Activated B cell treated with CpG ODN at 0.5 μM for 24 hours (primary cell): ENCODE data around the gene PARVB. TPM values are rescaled to one million over a fixed set of nuclear protein-coding genes. Genes with fewer than 3 reads are reported as not detected.

ENCODE experiments used
- ATAC-seq: fragments of 200-7000 bp; cut with Tn5 transposase; one replicate; pipeline ENCODE4 v1.10.0; 2021; ENCODE audit warnings: low read depth, mild to moderate bottlenecking, moderate library complexity
- CTCF ChIA-PET: fragments of 350-600 bp; sonication (Branson Sonifier 250); formaldehyde crosslinking; loops from one replicate; lab custom pipeline; 2021; ENCODE audit warnings: antibody characterized with exemption; lab: Charles Lee
- POLR2A ChIA-PET: fragments of 350-600 bp; sonication (Branson Sonifier 250); formaldehyde crosslinking; loops from one replicate; lab custom pipeline; 2021; ENCODE audit warnings: antibody characterized with exemption; lab: Charles Lee
- DNase-seq: peaks from one replicate; pipeline ENCODE4 v3.0.0; 2022
- H3K27ac Mint-ChIP-seq: one replicate; pipeline ENCODE4 v1.8.0; 2020; ENCODE audit warnings: mixed read lengths
- H3K27me3 Mint-ChIP-seq: one replicate; pipeline ENCODE4 v1.8.0; 2021; ENCODE audit warnings: mixed read lengths
- H3K36me3 Mint-ChIP-seq: one replicate; pipeline ENCODE4 v1.8.0; 2021; ENCODE audit warnings: low read depth, mixed read lengths
- H3K4me1 Mint-ChIP-seq: one replicate; pipeline ENCODE4 v1.8.0; 2021; ENCODE audit warnings: mixed read lengths
- H3K4me3 Mint-ChIP-seq: one replicate; pipeline ENCODE4 v1.8.0; 2020; ENCODE audit warnings: mild to moderate bottlenecking, mixed read lengths
- H3K9me3 Mint-ChIP-seq: one replicate; pipeline ENCODE4 v1.8.0; 2020; ENCODE audit warnings: mixed read lengths
- CTCF ChIP-seq: fragments of 200-600 bp; IDR thresholded peaks from one replicate; pipeline ENCODE4 v1.8.0; 2022; ENCODE audit warnings: antibody characterized with exemption, mild to moderate bottlenecking
- intact Hi-C: fragments of 100-400 bp; cut with micrococcal nuclease; formaldehyde crosslinking; loops from one replicate; pipeline ENCODE4 v1.15.1; 2024
- total RNA-seq: library from RNA; stranded (reverse); gene quantifications from 2 replicates; pipeline ENCODE4 v1.2.3, GENCODE V29; 2022

The PARVB gene
- total RNA-seq, 1 donor from 2014 or later = 53.5 TPM

- Mint-ChIP-seq H3K9me3 (no peaks in the 10 kb centered on the region), H3K27me3 (no peaks in the 10 kb centered on the region), H3K27ac (no peak overlapping the region), H3K36me3 (peaks cover 25% of the 10 kb centered on the region), H3K4me3 (no peak overlapping the region), H3K4me1 (peaks cover 4% of the 10 kb centered on the region)
- CTCF ChIA-PET = interaction anchor here (1.0 to 9.1 kb wide), 14 partner anchors 9 to 545 kb away, joined by 3 to 537 read pairs (median 4); no protein-coding TSS in a partner anchor
- TF ChIP-seq CTCF = peak; percentile 19
- intact Hi-C loops = loop anchor here (1.0 kb wide), 2 partner anchors 54 to 88 kb away; no protein-coding TSS in a partner anchor
- ATAC-seq (peak; percentile 49), DNase-seq (peak; percentile 55)
- POLR2A ChIA-PET = interaction anchor here (0.7 to 1.6 kb wide), 5 partner anchors 55 to 88 kb away, joined by 3 to 7 read pairs (median 3); partner anchors contain the start of gene PARVB
Measured at GRCh38 chr22:44080936-44081861, 57.1 kb downstream of the PARVB start.

- no peak for DNase-seq
- Mint-ChIP-seq H3K27ac (no peak overlapping the region), H3K36me3 (peaks cover 23% of the 10 kb centered on the region), H3K27me3 (no peaks in the 10 kb centered on the region), H3K9me3 (no peaks in the 10 kb centered on the region), H3K4me1 (peaks cover 4% of the 10 kb centered on the region), H3K4me3 (no peak overlapping the region)
- CTCF ChIA-PET = interaction anchor here (0.8 to 9.1 kb wide), 5 partner anchors 10 to 88 kb away, joined by 3 to 537 read pairs (median 4); no protein-coding TSS in a partner anchor
- no peak for ATAC-seq
- POLR2A ChIA-PET = no interaction called here
- no peak for TF ChIP-seq CTCF
- intact Hi-C loops = no loop called here
Measured at GRCh38 chr22:44082801-44083200, 58.7 kb downstream of the PARVB start.

GRCh38 chr22:44084044-44084772, 60.1 kb downstream of the PARVB start:
- ChIA-PET CTCF (interaction anchor here (0.6 to 9.1 kb wide), 5 partner anchors 15 to 98 kb away, joined by 3 to 537 read pairs (median 20); partner anchors contain the start of gene PARVB), POLR2A (interaction anchor here (0.7 to 3.2 kb wide), 3 partner anchors 16 to 1140 kb away, joined by 3 to 43 read pairs (median 3); no protein-coding TSS in a partner anchor)
- ATAC-seq (no peak), DNase-seq (no peak)
- Mint-ChIP-seq H3K36me3 (peaks cover 28% of the 10 kb centered on the region), H3K4me1 (peaks cover 4% of the 10 kb centered on the region), H3K27me3 (no peaks in the 10 kb centered on the region), H3K4me3 (no peak overlapping the region), H3K9me3 (no peaks in the 10 kb centered on the region), H3K27ac (no peak overlapping the region)
- intact Hi-C loops = no loop called here
- no peak for TF ChIP-seq CTCF

GRCh38 chr22:44085743-44086270, 61.7 kb downstream of the PARVB start:
- Mint-ChIP-seq H3K4me1 (peaks cover 4% of the 10 kb centered on the region), H3K4me3 (no peak overlapping the region), H3K27me3 (no peaks in the 10 kb centered on the region), H3K9me3 (no peaks in the 10 kb centered on the region), H3K27ac (no peak overlapping the region), H3K36me3 (peaks cover 26% of the 10 kb centered on the region)
- CTCF ChIA-PET = interaction anchor here (0.6 to 9.1 kb wide), 23 partner anchors 8 to 541 kb away, joined by 3 to 537 read pairs (median 3); partner anchors contain the start of genes PARVB and SAMM50
- intact Hi-C loops = loop anchor here (1.0 kb wide), 1 partner anchor 93 kb away; no protein-coding TSS in a partner anchor
- ATAC-seq (peak; percentile 82), DNase-seq (peak; percentile 24)
- POLR2A ChIA-PET = interaction anchor here (0.8 to 3.2 kb wide), 5 partner anchors 17 to 130 kb away, joined by 3 to 43 read pairs (median 3); partner anchors contain the start of genes PARVB and SAMM50
- TF ChIP-seq CTCF = no peak
